Omental fat pad (tissue), 4 donors: ENCODE measurements around the gene PARM1. TPM values are rescaled to one million over a fixed set of nuclear protein-coding genes. Genes with fewer than 3 reads are reported as not detected.

Experiments used
- ATAC-seq: fragments of 150-250 bp; one replicate; pipeline ENCODE4 v1.9.1; 2016; ENCODE audit warnings: mild to moderate bottlenecking, moderate library complexity; ENCODE audit not compliant: low FRiP score
- DNase-seq: peaks from one replicate; pipeline ENCODE4 v3.0.0-alpha.2; 2019; ENCODE audit warnings: low spot score
- CTCF ChIP-seq, 3 donors: fragments of 450-650 bp; IDR thresholded peaks; one replicate each; pipeline ENCODE4 v1.5.1; 2016 to 2017; ENCODE audit warnings: antibody characterized with exemption in 3 of 3, mild to moderate bottlenecking in 3 of 3, moderate library complexity in 2 of 3
- total RNA-seq, 4 donors: library from RNA; depleted of rRNA; stranded (reverse); fragments of >200 nt; gene quantifications; one replicate each; pipeline ENCODE4 v1.1.0, GENCODE V29; 2016

PARM1 gene
- total RNA-seq, 4 donors from 2014 or later: 25.4 to 99.8 (median 32.6) TPM

GRCh38 chr4:75063433-75063832 lies 130.5 kb downstream of the PARM1 start:
- DNase-seq (no peak), ATAC-seq (no peak)
- no peak for TF ChIP-seq CTCF (IDR thresholded peaks at IDR 0.05)

DNA sequence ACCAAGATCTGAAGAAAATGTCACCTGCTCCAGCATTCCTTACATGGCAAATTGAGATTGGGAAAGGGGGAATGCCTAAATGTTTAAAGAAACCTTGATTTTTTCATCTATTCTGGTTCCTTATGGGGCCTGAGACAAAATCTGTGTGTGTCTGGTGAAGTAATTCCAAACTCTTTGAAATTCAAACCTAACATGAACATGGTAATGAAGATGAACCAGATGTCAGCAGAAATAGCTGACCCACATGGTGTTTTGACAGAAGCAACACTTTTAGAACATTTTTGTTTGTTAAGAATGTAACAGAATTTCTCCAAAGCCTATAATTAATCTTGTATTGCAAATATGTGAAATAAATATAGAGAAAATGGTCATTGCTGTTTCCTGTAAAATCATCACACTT lies 133.0 kb downstream of the PARM1 start:
- ATAC-seq: no peak
- no peak for TF ChIP-seq CTCF (IDR thresholded peaks at IDR 0.05)
- no peak for DNase-seq

DNA sequence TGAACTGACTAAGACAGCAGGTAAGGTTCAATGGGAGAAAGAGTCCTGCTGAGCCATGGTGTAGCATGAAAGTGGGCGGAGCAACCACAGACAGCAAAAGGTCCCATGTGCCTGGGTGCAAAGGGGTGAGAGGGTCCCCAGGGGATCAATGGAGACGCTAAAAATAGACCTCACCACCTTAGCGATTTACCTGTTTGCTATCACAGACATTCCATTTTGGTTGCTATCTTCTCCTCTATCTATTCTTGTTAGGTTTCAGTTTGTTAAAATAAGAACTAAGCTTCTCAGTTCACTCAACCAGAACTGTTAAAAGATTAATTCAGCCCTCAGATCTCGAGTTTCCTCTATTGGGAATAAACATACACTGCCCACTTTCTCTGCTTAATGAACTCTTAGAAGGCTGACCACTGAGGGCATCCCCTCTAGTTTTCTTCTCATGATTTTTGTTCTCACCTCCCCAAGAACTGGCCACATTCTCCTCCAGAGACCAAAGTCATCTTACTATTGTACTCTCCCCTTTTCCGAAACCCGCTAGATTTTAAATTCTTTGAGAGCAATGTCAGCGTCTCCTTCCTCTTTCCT lies 136.7 kb downstream of the PARM1 start:
- DNase-seq: no peak
- no peak for TF ChIP-seq CTCF (IDR thresholded peaks at IDR 0.05)
- no peak for ATAC-seq

DNA sequence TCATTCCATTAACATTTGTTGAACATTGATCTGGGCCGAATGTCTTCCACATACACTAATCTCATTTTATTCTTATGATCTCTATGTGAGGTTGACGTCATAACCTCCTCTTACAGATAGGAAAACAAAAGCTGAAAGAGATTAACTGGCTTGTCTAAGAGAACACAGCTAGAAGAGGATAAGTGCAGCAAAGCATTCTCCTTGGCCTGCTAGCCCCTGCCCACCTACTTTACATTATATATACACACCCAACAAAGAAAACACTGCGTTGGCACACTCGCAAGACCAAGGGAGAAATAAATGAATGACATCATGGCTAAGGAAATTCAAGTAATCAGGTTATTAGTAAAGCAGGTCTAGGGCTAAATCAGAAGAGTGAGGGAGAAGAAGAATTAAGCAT lies 138.4 kb downstream of the PARM1 start:
- ATAC-seq (no peak), DNase-seq (no peak)
- no peak for TF ChIP-seq CTCF (IDR thresholded peaks at IDR 0.05)

GRCh38 chr4:75080888-75081287 lies 148.0 kb downstream of the PARM1 start:
- ATAC-seq: no peak
- no peak for DNase-seq
- no peak for TF ChIP-seq CTCF (IDR thresholded peaks at IDR 0.05)

DNA sequence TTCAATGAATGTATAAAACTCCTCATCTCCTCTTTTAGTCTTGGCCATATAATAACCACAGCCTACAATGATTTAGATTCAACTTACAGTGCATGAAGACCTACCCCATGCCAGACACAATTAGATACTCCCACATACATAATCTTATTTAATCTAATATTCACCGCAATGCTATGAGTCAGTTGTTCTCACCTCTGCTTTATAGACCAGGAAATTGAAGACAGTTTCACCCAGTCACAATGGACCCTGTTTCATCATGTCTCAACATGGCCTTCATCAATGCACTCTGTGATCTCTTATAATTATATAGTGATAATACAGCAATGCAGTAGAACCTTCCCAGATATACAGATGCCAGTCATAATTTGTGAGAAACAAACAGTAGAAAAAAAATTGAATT lies 148.6 kb downstream of the PARM1 start:
- DNase-seq: no peak
- no peak for TF ChIP-seq CTCF (IDR thresholded peaks at IDR 0.05)
- no peak for ATAC-seq

DNA sequence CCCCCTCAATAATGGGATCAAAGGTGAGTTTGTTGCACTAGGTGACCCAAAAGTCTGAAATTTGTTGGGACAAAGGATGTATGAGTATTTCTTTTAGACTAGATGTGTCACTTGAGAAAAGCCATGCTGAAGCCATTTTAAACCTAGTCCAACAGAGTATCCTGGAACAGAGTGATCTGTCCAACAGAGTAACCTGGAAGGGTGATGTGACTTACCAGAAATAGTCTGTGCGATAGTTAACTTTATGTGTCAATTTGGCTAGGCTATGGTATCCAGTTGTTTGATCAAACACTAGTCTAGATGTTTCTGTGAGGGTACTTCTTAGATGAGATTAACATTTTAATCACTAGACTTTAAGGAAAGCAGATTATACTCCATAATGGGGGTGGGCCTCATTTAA lies 154.5 kb downstream of the PARM1 start:
- TF ChIP-seq CTCF (IDR thresholded peaks at IDR 0.05): no peak
- DNase-seq (no peak), ATAC-seq (no peak)
